Measurements from ENCODE around the gene ATXN1.
"Not testable (repeated sequence)": the region's sequence is repeated elsewhere in the genome, so short reads cannot be mapped to it uniquely, and the experiment has no call there.

Gene ATXN1

DNA sequence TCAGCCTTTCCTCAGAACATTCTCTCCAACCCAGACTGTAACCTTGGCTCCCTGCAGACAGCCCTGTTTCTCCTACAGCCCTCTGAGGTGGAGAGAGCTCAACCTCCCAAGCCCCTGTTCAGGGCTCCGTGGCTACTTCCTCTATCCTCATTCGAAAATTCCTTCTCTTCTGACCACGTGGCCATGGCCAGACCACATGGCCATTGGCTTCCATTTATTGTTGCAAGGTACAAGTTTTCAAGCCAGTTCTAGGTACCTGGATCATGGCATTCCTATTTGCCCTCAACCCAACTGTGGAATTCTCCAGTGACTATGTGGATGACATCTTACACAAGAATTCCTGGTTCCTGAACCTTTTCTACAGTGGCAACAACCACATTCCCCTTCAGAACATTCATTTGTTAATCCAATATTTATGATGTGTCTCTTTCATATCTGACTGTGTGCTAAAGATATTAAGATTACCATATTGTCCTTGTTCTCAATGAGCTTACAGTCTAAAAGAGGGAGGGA is 361.0 kb downstream of the ATXN1 start:
- no peak for DNase-seq

GRCh38 chr6:16399695-16400094 is 361.6 kb downstream of the ATXN1 start:
- DNase-seq: no peak

DNA sequence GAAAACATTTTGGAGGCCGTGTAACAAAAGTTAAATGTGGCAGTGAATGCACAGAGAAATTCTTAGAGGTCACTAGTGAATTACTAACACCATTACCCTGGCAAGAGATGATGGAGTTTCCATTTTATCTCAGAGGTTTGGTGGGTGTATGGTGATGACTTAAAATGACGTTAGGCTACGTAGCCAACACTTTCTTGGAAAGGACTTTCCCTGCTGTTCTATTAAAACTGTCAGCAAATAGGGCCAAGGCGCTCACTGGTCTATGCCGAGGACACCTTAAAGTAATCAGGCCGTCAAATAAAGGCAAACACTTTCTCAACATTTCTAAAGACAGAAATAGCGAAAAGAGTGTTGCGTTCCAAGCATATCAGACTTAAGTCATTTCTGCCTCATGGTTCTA is 362.1 kb downstream of the ATXN1 start:
- no peak for DNase-seq

DNA sequence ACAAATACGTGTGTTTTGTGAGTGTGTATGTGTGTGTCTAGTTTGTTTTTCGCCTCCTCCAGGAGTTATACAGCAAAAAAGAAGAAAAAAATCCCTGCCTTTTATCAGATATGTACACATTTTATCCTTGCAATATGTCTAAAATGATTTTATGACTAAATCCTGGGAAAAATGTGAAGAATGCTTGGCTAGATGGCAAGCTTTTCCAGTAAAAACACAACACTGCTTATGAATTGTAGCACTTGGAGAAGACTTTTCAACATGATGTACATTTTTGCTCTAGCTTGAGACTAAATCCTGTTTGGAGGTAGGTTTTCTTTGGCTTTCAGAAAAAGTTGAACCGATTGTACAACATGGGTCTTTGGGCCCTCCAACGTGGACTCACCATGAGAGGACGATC is 362.7 kb downstream of the ATXN1 start:
- DNase-seq: no peak

DNA sequence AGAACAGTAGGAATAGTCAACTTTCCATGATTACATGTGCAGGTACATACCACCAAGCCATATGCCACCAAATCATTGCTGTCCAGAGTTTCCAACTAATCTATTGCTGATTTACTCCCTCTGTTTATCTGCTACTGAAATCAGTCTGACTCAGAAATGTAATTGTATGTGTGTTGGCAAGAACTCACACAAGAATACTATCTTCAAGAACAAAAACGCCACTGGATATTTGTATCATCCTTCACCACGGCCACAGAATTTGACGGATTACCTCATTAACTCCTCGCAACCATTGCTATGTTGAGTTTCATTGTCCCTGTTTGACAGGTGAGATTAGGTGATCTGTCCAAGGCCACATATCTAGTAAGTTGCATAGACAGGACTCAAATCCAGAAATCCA is 363.6 kb downstream of the ATXN1 start:
- DNase-seq: no peak

DNA sequence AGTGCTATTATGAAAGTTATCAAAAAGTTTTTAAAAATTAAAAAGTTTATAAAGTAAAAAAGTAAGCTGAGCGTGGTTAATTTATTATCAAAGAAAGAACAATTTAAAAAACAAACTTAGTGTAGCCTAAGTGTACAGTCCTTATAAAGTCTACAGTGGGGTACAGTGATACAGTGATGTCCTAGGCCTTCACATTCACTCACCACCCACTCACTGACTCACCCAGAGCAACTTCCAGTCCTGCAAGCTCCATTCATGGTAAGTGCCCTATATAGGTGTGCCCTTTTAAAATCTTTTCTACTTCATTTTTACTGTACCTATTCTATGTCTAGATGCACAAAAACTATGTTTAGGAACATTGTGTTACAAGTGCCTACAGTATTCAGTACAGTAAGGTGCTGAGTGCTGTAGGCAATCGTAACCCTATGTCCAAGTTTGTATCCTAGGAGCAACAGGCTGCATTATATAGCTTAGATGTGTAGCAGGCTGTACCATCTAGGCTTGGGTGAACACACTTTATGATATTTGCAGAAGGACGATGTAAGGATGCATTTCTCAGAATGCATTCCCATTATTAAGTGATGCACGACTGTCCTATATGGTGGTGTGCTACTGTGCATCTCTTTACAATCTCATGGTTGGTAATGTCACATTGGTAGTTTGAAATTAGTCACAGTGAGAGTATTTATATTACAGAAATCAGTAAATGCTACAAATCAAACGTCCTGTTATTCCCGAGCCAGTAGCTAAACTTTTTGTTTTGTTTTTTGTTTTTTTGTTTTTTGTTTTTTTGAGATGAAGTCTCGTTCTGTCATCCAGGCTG is 364.6 kb downstream of the ATXN1 start:
- no peak for DNase-seq

- DNase-seq: no peak
Observed at GRCh38 chr6:16394632-16395031, 366.6 kb downstream of the ATXN1 start.

DNA sequence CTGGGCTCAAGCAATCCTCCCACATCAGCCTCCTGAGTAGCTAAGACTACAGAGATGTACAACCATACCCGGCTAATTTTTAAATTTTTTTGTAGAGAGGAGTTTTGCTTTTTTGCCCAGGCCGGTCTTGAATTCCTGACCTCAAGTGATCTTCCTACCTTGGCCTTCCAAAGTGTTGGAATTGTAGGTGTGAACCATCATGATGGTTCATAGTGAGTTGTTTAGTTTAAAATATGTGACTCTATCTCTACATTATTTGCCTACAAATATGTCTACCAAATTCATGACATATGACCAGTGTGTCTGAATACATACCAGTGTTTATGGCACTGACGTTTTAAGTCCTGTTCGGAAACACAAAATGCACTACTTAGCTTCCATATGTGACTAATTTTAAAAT is 367.9 kb downstream of the ATXN1 start:
- DNase-seq: no peak

DNA sequence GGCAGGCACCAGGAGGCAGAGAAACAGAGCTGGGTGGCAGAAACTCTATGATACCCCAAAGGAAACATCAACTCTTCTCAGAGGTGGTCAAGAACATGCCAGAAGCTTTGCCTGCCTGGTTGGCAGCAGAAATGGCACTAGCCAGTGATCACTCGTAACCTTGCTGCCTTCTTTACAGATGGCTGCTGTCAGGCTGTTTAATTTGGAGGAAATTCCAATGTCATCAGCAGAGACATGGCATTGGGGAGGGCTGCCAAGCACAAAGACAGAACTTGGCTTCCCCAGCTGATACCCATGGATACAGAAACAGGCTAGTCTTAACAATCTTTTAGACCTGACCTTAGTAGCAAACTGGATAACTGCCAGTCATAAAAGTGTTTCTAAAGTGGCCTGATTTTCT is 369.2 kb downstream of the ATXN1 start:
- DNase-seq: no peak

GRCh38 chr6:16391451-16391912 is 369.8 kb downstream of the ATXN1 start:
- DNase-seq: no peak

- DNase-seq: not testable (repeated sequence)
Observed at GRCh38 chr6:16390909-16391450, 370.3 kb downstream of the ATXN1 start.

DNA sequence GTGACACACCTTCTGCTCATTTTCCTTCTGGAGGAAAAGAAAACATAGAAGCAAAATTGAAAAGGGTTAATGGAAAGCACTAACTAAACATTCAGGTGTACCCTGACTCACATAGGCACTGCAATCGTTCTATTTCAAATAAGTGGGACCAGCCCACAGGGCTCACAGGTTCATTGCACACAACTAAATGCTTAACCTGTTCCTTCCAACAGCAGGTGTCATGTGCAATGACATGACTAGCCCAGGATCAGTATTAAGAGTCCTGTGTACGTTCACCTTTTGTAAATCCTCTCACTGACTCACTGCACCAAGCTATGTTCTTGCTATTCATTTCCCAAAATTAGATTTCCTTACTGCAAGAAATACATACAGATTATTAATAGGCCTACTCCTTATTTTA is 371.6 kb downstream of the ATXN1 start:
- no peak for DNase-seq

DNA sequence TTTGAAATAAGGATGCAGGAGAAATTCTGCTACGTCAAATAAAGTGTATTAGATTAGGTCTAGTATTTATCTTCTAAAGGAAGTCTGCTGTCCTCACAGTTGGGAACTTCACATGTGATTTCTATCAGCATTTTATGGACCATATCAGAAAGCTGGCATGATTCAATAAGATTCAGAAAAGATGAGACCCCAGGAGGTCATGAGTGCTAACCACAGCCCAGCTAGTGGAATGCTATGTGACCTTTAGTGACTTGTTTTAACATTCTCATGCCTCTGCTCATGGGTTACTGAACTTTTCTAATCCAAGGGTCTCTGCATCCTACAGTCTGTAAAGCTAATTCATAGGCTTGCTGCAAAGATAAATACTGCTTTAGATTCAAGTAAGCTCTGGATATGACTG is 372.8 kb downstream of the ATXN1 start:
- no peak for DNase-seq

DNA sequence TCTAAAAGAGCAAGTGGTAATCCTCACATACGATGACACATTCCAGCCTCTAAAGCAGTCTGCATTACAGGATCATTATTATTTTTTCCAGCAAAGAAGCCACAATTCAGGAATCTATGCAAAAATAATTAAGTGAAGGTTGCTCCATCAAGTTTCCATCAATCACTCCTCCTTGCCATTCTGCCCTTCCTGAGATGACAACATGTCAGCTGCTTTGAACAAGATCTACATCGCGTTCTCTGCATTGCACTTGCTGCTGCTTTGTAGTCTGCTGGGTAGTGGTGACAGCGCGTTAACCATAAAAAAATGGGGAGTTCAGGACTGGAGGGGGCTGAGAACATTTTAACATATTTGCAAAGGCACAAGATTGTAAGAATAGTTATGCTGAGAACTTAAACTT is 375.2 kb downstream of the ATXN1 start:
- DNase-seq: no peak

- no peak for DNase-seq
Observed at GRCh38 chr6:16383607-16384206, 377.6 kb downstream of the ATXN1 start.

DNA sequence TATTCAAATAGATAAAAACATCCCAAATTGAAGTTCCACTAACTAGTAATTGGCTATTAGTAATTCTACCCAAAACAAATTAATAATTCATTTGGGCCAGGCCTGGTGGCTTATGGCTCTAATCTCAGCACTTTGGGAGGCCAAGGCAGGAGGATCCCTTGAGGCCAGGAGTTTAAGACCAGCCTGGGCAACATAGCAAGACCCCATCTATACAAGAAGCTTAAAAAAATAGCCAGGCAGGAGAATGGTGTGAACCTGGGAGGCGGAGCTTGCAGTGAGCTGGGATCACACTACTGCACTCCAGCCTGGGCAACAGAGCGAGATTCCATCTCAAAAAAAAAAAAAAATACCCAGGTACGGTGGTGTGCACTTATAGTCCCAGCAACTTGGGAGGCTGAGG is 379.3 kb downstream of the ATXN1 start:
- DNase-seq: not testable (repeated sequence)

GRCh38 chr6:16380220-16380809 is 380.9 kb downstream of the ATXN1 start:
- DNase-seq: no peak

GRCh38 chr6:16378360-16378759 is 382.9 kb downstream of the ATXN1 start:
- DNase-seq: not testable (repeated sequence)

GRCh38 chr6:16377470-16377869 is 383.8 kb downstream of the ATXN1 start:
- no peak for DNase-seq

- DNase-seq: no peak
Observed at GRCh38 chr6:16375843-16376242, 385.4 kb downstream of the ATXN1 start.

GRCh38 chr6:16375206-16375605 is 386.1 kb downstream of the ATXN1 start:
- no peak for DNase-seq

GRCh38 chr6:16374461-16375200 is 386.6 kb downstream of the ATXN1 start:
- DNase-seq: no peak

GRCh38 chr6:16374016-16374415 is 387.2 kb downstream of the ATXN1 start:
- no peak for DNase-seq
